GM12878 (cell line): ENCODE results near the gene STARD13. TPM values are rescaled to one million over a fixed set of nuclear protein-coding genes. Genes with fewer than 3 reads are reported as not detected.

Experiments
- ATAC-seq: fragments of 200-7000 bp; cut with Tn5 transposase; 3 replicates; pipeline ENCODE4 v1.9.1; 2020; ENCODE audit warnings: mild to moderate bottlenecking, moderate library complexity
- BruUV-seq: library from RNA; stranded (reverse); fragments of 400-500 nt; replicated peaks from 2 replicates; lab custom pipeline; 2021; lab: Mats Ljungman, UMichigan
- CTCF ChIA-PET: fragments of 300-600 bp; sonication (Branson Sonifier 250); formaldehyde crosslinking; extraction: SDS; loops from one replicate; lab custom pipeline; 2021; ENCODE audit warnings: inconsistent platforms; lab: Yijun Ruan, JAX
- POLR2A ChIA-PET: fragments of 350-600 bp; formaldehyde crosslinking; extraction: SDS; loops from one replicate; lab custom pipeline; 2021; ENCODE audit warnings: inconsistent platforms; lab: Charles Lee
- RAD21 ChIA-PET: fragments of 300-600 bp; sonication (Branson Sonifier 250); formaldehyde crosslinking; loops from one replicate; lab custom pipeline; 2023; ENCODE audit warnings: antibody characterized with exemption; ENCODE audit not compliant: unreplicated experiment; lab: Charles Lee
- SMC1A ChIA-PET: fragments of 300-600 bp; sonication (Branson Sonifier 250); formaldehyde crosslinking; loops from one replicate; lab custom pipeline; 2023; ENCODE audit not compliant: unreplicated experiment, uncharacterized antibody; lab: Charles Lee
- DNase-seq: peaks from one replicate; pipeline ENCODE4 v3.0.0-alpha.2; 2011; ENCODE audit warnings: low read depth, low spot score
- FAIRE-seq: peaks from 3 replicates; lab custom pipeline; 2011; peaks lifted over from hg19 to GRCh38; lab: Jason Lieb, UNC
- H2AFZ ChIP-seq: 2 replicates; pipeline ENCODE4 v1.6.0; 2011; ENCODE audit warnings: low read depth, low read length, control low read depth; ENCODE audit not compliant: control insufficient read depth
- H3K27ac ChIP-seq: 2 replicates; pipeline ENCODE4 v1.5.1; 2011; ENCODE audit warnings: control low read depth; ENCODE audit not compliant: control insufficient read depth, insufficient read depth
- H3K27me3 ChIP-seq, 2 experiments: replicated peaks in 1 of 2; 2 replicates each; pipeline versions ENCODE4 v1.6.0 to v1.6.1; 2011; ENCODE audit warnings: low read length in 1 of 2; ENCODE audit not compliant: control insufficient read depth in 2 of 2, insufficient read depth in 2 of 2
- H3K36me3 ChIP-seq, 2 experiments: 2 replicates each; pipeline ENCODE4 v1.5.1; 2011; ENCODE audit warnings: low read length in 1 of 2; ENCODE audit not compliant: control insufficient read depth in 2 of 2, insufficient read depth in 2 of 2
- H3K4me1 ChIP-seq: 2 replicates; pipeline ENCODE4 v1.6.1; 2011; ENCODE audit warnings: mild to moderate bottlenecking, low read length, moderate library complexity, mixed read lengths; ENCODE audit not compliant: control insufficient read depth, insufficient read depth
- H3K4me2 ChIP-seq: 2 replicates; pipeline ENCODE4 v1.6.0; 2011; ENCODE audit warnings: control low read depth; ENCODE audit not compliant: control insufficient read depth, insufficient read depth
- H3K4me3 ChIP-seq: fragments of 200-600 bp; sonication (generic); 2 replicates; pipeline ENCODE4 v1.5.1; 2016
- H3K79me2 ChIP-seq: 2 replicates; pipeline ENCODE4 v1.6.0; 2011; ENCODE audit warnings: low read length; ENCODE audit not compliant: control insufficient read depth, insufficient read depth
- H3K9ac ChIP-seq: 2 replicates; pipeline ENCODE4 v1.8.0; 2011; ENCODE audit warnings: low read length, control low read depth, mixed read lengths; ENCODE audit not compliant: control insufficient read depth, insufficient read depth
- H3K9me3 ChIP-seq: replicated peaks from 3 replicates; pipeline ENCODE4 v1.5.1; 2011; ENCODE audit warnings: mild to moderate bottlenecking, low read length; ENCODE audit not compliant: control insufficient read depth, insufficient read depth
- H4K20me1 ChIP-seq: 2 replicates; pipeline ENCODE4 v1.6.0; 2011; ENCODE audit not compliant: control insufficient read depth, insufficient read depth
- BMI1 ChIP-seq: fragments of 450-650 bp; IDR thresholded peaks from 2 replicates; pipeline ENCODE4 v1.6.1; 2016; ENCODE audit warnings: mild to moderate bottlenecking, moderate library complexity, borderline replicate concordance
- CUX1 ChIP-seq: IDR thresholded peaks from 2 replicates; pipeline ENCODE4 v1.6.1; 2012; ENCODE audit warnings: improper control_type of control experiment, low read depth, low read length; ENCODE audit not compliant: insufficient replicate concordance
- GATAD2B ChIP-seq: fragments of 450-650 bp; conservative IDR thresholded peaks from 2 replicates; pipeline ENCODE4 v1.6.1; 2017; ENCODE audit warnings: low read depth, mild to moderate bottlenecking, moderate library complexity
- MEF2A ChIP-seq: IDR thresholded peaks from 2 replicates; pipeline ENCODE4 v1.6.1; 2011; ENCODE audit warnings: low read depth, mild to moderate bottlenecking, low read length, moderate library complexity; ENCODE audit not compliant: insufficient read depth
- RELA ChIP-seq: fragments of 450-650 bp; IDR thresholded peaks from 2 replicates; pipeline ENCODE4 v1.8.0; 2014; ENCODE audit warnings: borderline replicate concordance; ENCODE audit not compliant: partially characterized antibody
- SUZ12 ChIP-seq: fragments of 200-600 bp; sonication (generic); IDR thresholded peaks from one replicate; pipeline ENCODE4 v1.6.1; 2018; ENCODE audit warnings: antibody characterized with exemption, mild to moderate bottlenecking; ENCODE audit not compliant: unreplicated experiment
- ZNF207 ChIP-seq: fragments of 450-650 bp; IDR thresholded peaks from 2 replicates; pipeline ENCODE4 v1.6.1; 2014; ENCODE audit warnings: antibody characterized with exemption, mild to moderate bottlenecking, borderline replicate concordance
- WGBS: methylation state at CpG from one replicate; pipeline ENCODE4 v1.1.6; 2016; ENCODE audit warnings: low lambda C conversion rate; ENCODE audit not compliant: insufficient replicate concordance, insufficient coverage; ENCODE audit errors: missing lambda C conversion rate; 5-methylcytosine and 5-hydroxymethylcytosine counted together
- in situ Hi-C: fragments of 300-500 bp; cut with MboI; formaldehyde crosslinking; loops from 9 replicates; pipeline ENCODE4 v1.14.3; 2018; ENCODE audit warnings: mixed read lengths
- intact Hi-C: fragments of 100-400 bp; cut with micrococcal nuclease; formaldehyde crosslinking; loops from one replicate; pipeline ENCODE4 v1.14.2; 2022; ENCODE audit not compliant: unreplicated experiment
- polyA plus RNA-seq, 11 experiments: library from polyadenylated mRNA; depleted of rRNA in 4 of 11; unstranded in 6 of 11; stranded (reverse) in 5 of 11; fragments of >200 nt; fragmentation: Nextera tagmentation in 4 of 11; fragmentation: Illumina TruSeq in 1 of 11; extraction: Ambion mirVana in 4 of 11; extraction: Trizol in 1 of 11; gene quantifications; 1 replicate in 1 of 11; 2 replicates in 10 of 11; pipeline versions ENCODE4 v1.2.1 to v1.2.3, GENCODE V29; 2011 to 2016; ENCODE audit warnings: inconsistent platforms in 2 of 11, missing spikeins in 2 of 11, low read depth in 1 of 11
- total RNA-seq, 4 experiments: library from RNA; depleted of rRNA in 3 of 4; stranded (reverse); fragments of >200 nt in 3 of 4; fragmentation: Illumina TruSeq in 1 of 4; extraction: Trizol in 1 of 4; gene quantifications; 2 replicates each; pipeline versions ENCODE4 v1.2.1 to v1.2.3, GENCODE V29; 2013 to 2021
- TF ChIP-seq, protein P1 (sequence below): fragments of 450-650 bp; IDR thresholded peaks from 2 replicates; pipeline ENCODE4 v1.6.1; 2017; ENCODE audit warnings: mild to moderate bottlenecking, moderate library complexity
- TF ChIP-seq, protein P2 (sequence below): fragments of 450-650 bp; IDR thresholded peaks from 2 replicates; pipeline ENCODE4 v1.6.1; 2016; ENCODE audit warnings: mild to moderate bottlenecking, moderate library complexity, borderline replicate concordance

The STARD13 gene
- total and polyA plus RNA-seq, 10 of the 15 experiments (the other 5 are each of a cell fraction or from before 2014, with no cell fraction given): 4.0 to 41.6 (median 10.1) TPM

DNA sequence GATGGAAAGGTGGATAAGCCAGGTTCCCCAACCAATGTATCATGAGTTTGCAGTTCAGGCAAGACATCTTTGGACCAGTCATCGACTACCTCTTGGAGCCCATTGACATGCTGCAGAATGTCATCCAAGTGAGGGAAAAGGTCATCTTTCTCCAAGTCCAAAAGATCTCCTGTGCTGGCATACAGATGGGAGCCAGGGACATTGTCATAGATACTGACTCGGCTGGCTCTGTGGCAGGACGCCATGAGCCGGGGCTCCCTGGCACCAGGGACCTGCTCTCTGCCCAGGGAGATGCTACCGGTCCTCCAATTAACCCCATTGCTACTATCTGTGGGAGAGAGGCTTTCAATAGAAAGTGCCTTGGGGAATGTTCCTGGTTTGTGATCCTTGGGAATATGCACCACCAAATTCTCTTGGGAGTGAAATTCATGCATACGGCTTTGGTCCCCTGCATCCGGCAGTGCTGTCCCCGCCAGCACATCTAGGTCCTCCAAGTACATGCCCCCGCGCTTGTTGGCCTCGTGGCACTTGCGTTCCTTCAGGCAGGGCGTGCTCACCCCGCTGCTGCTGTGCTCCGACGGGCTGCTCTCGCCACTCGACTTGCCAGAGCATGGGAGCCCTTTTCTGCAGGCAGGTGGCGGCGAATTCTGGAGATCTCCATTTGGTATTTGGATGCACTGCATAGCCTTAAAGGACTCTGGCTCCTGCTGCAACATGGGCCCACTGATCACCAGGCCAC, 156.3 kb downstream of the STARD13 start:
- Histone ChIP-seq H3K9me3 (peaks cover 2% of the 10 kb centered on the region), H3K9ac (no peak overlapping the region), H2AFZ (no peak overlapping the region), H3K27me3 (no peaks in the 10 kb centered on the region), H3K79me2 (no peaks in the 10 kb centered on the region), H3K27ac (no peak overlapping the region), H3K4me1 (no peaks in the 10 kb centered on the region), H4K20me1 (no peaks in the 10 kb centered on the region), H3K4me3 (no peak overlapping the region), H3K4me2 (no peak overlapping the region), H3K36me3 (peaks cover 4 to 24% of the 10 kb centered on the region in 2 experiments)
- ChIA-PET POLR2A (no interaction called here), CTCF (no interaction called here), SMC1A (no interaction called here), RAD21 (no interaction called here)
- FAIRE-seq: no peak
- 97% methylated on average over 18 of the region's 20 CpGs for WGBS
- in situ Hi-C loops: no loop called here
- no peak for DNase-seq
- BruUV-seq: no TSS peak
- no peak for ATAC-seq
- intact Hi-C loops: no loop called here
- TF ChIP-seq BMI1 (no peak), ZNF207 (no peak), RELA (no peak), GATAD2B (no peak), SUZ12 (no peak), CUX1 (no peak), MEF2A (no peak)
- TF ChIP-seq, protein P1, sequence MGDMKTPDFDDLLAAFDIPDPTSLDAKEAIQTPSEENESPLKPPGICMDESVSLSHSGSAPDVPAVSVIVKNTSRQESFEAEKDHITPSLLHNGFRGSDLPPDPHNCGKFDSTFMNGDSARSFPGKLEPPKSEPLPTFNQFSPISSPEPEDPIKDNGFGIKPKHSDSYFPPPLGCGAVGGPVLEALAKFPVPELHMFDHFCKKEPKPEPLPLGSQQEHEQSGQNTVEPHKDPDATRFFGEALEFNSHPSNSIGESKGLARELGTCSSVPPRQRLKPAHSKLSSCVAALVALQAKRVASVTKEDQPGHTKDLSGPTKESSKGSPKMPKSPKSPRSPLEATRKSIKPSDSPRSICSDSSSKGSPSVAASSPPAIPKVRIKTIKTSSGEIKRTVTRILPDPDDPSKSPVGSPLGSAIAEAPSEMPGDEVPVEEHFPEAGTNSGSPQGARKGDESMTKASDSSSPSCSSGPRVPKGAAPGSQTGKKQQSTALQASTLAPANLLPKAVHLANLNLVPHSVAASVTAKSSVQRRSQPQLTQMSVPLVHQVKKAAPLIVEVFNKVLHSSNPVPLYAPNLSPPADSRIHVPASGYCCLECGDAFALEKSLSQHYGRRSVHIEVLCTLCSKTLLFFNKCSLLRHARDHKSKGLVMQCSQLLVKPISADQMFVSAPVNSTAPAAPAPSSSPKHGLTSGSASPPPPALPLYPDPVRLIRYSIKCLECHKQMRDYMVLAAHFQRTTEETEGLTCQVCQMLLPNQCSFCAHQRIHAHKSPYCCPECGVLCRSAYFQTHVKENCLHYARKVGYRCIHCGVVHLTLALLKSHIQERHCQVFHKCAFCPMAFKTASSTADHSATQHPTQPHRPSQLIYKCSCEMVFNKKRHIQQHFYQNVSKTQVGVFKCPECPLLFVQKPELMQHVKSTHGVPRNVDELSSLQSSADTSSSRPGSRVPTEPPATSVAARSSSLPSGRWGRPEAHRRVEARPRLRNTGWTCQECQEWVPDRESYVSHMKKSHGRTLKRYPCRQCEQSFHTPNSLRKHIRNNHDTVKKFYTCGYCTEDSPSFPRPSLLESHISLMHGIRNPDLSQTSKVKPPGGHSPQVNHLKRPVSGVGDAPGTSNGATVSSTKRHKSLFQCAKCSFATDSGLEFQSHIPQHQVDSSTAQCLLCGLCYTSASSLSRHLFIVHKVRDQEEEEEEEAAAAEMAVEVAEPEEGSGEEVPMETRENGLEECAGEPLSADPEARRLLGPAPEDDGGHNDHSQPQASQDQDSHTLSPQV: no peak
- TF ChIP-seq, protein P2, sequence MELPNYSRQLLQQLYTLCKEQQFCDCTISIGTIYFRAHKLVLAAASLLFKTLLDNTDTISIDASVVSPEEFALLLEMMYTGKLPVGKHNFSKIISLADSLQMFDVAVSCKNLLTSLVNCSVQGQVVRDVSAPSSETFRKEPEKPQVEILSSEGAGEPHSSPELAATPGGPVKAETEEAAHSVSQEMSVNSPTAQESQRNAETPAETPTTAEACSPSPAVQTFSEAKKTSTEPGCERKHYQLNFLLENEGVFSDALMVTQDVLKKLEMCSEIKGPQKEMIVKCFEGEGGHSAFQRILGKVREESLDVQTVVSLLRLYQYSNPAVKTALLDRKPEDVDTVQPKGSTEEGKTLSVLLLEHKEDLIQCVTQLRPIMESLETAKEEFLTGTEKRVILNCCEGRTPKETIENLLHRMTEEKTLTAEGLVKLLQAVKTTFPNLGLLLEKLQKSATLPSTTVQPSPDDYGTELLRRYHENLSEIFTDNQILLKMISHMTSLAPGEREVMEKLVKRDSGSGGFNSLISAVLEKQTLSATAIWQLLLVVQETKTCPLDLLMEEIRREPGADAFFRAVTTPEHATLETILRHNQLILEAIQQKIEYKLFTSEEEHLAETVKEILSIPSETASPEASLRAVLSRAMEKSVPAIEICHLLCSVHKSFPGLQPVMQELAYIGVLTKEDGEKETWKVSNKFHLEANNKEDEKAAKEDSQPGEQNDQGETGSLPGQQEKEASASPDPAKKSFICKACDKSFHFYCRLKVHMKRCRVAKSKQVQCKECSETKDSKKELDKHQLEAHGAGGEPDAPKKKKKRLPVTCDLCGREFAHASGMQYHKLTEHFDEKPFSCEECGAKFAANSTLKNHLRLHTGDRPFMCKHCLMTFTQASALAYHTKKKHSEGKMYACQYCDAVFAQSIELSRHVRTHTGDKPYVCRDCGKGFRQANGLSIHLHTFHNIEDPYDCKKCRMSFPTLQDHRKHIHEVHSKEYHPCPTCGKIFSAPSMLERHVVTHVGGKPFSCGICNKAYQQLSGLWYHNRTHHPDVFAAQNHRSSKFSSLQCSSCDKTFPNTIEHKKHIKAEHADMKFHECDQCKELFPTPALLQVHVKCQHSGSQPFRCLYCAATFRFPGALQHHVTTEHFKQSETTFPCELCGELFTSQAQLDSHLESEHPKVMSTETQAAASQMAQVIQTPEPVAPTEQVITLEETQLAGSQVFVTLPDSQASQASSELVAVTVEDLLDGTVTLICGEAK: no peak
